ENCODE measurements around the gene UST.

UST gene

DNA sequence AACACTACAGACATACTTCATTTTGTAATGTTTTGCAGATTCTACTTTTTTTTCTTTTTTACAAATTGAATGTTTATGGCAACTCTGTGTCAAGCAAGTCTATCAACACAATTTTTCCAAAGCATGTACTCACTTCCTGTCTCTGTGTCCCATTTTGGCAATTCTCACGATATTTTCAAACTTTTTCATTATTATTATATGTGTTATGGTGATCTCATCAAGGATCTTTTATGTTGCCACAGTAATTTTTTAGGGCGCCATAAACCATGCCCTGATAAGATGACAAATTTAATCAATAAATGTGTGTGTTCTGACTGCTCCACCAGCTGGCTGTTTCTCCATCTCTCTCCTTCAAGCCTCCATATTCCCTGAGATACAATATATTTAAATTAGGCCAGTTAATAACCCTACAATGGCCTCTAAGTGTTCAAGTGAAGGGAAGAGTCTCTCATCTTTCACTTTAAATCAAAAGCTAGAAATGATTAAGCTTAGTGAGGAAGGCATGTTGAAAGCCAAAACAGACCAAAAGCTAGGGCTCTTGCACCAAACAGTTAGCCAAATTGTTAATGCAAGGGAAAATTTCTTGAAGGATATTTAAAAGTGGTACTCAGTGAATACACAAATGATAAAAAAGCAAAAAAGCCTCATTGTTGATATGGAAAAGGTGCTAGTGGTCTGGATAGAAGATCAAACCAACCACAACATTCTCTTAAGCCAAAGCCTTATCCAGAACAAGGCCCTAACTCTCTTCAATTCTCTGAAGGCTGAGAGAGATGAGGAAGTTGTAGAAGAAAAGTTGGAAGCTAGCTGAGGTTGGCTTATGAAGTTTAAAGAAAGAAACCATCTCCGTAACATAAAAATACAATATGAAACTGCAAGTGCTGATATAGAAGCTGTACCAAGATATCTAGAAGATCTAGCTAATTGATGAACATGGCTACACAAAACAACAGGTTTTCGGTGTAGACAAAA is 376.3 kb downstream of the UST start:
- no peak for DNase-seq (ENCODE audit: low spot score)

DNA sequence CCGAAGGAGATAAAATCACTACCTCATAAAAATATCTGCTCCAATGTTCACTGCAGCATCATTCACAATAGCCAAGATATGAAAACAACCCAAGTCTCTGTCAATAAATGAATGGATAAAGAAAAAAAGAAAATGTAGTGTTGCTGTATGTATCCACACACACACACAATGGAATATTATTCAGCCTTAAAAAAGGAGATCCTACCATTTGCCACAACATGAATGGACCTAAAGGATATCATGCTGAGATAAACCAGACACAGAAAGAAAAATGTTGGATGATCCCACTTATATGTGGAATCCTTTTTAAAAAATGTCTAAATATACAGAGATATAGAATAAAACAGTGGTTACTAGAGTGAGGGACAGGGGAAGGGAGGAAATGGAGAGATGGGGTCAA is 378.5 kb downstream of the UST start:
- no peak for DNase-seq (ENCODE audit: low spot score)
